ENCODE data around the gene PRR5L. TPM values are rescaled to one million over a fixed set of nuclear protein-coding genes. Genes with fewer than 3 reads are reported as not detected.
"Not testable (repeated sequence)": the region's sequence is repeated elsewhere in the genome, so short reads cannot be mapped to it uniquely, and the experiment has no call there.

PRR5L gene
- total RNA-seq, 4 donors from 2014 or later, result 8.8 to 29.7 (median 9.4) TPM

DNA sequence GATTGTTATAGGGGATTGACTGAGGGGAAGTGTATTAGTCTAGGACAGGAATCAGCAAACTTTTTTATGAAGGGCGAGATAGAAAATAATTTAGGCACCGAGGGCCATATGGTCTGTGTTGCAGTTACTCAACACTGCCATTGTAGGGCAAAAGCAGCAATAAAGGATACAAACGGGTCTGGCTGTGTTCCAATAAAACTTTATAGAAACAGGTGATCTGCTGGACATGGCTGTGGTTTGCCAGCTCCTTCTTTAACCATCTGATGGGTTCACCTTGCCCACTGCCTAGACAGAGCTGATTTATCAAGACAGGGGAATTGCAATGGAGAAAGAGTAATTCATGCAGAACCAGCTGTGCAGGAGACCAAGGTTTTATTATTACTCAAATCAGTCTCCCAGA, 20.0 kb downstream of the PRR5L start:
- H3K4me1 ChIP-seq, result no peaks in the 10 kb centered on the region
- TF ChIP-seq EP300 (IDR thresholded peaks at IDR 0.05) (no peak), POLR2A (IDR thresholded peaks at IDR 0.05) (no peak)
- TF ChIP-seq, protein P1, sequence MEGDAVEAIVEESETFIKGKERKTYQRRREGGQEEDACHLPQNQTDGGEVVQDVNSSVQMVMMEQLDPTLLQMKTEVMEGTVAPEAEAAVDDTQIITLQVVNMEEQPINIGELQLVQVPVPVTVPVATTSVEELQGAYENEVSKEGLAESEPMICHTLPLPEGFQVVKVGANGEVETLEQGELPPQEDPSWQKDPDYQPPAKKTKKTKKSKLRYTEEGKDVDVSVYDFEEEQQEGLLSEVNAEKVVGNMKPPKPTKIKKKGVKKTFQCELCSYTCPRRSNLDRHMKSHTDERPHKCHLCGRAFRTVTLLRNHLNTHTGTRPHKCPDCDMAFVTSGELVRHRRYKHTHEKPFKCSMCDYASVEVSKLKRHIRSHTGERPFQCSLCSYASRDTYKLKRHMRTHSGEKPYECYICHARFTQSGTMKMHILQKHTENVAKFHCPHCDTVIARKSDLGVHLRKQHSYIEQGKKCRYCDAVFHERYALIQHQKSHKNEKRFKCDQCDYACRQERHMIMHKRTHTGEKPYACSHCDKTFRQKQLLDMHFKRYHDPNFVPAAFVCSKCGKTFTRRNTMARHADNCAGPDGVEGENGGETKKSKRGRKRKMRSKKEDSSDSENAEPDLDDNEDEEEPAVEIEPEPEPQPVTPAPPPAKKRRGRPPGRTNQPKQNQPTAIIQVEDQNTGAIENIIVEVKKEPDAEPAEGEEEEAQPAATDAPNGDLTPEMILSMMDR (IDR thresholded peaks at IDR 0.05), result no peak
- no peak overlapping the region for H3K4me3 ChIP-seq

DNA sequence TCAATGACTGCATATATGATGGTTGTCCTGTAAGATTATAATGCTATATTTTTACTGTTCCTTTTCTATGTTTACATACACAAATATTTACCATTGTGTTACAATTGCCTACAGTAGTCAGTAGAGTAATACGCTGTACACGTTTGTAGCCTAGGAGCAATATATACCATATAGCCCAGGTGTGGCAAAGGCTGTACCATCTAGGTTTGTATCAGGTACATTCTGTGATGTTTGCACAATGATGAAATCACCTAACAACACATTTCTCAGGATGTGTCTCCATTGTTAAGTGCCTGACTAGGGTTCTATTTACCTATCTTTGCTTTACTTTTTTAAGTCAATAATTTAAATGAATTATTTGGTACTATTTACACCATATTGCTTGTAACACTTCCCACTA, 21.9 kb downstream of the PRR5L start:
- H3K36me3 ChIP-seq, result no peaks in the 10 kb centered on the region
- no peak overlapping the region for H3K4me3 ChIP-seq
- H3K27me3 ChIP-seq, result no peaks in the 10 kb centered on the region
- no peak for TF ChIP-seq POLR2A (IDR thresholded peaks at IDR 0.05)
- TF ChIP-seq EP300 (IDR thresholded peaks at IDR 0.05), result no peak
- TF ChIP-seq, protein P1 (IDR thresholded peaks at IDR 0.05), result no peak
- DNase-seq (ENCODE audit: low spot score in 2 of 2), result no peak
- H3K27ac ChIP-seq, result no peak overlapping the region
- H3K4me1 ChIP-seq, result no peaks in the 10 kb centered on the region
- no peaks in the 10 kb centered on the region for H3K9me3 ChIP-seq
- WGBS, 2 donors, result 36 to 45% methylated on average over 2 of the region's 2 CpGs

More for the DNA sequence above, 20.0 kb downstream of the PRR5L start:
- 68 to 70% methylated on average over 3 of the region's 3 CpGs for WGBS, 2 donors
- no peak for DNase-seq (ENCODE audit: low spot score in 2 of 2)
- Histone ChIP-seq H3K9me3 (no peaks in the 10 kb centered on the region), H3K27ac (no peak overlapping the region), H3K27me3 (no peaks in the 10 kb centered on the region), H3K36me3 (no peaks in the 10 kb centered on the region)

- H3K27ac ChIP-seq; DNase-seq (ENCODE audit: low spot score in 2 of 2); H3K36me3 ChIP-seq; H3K9me3 ChIP-seq; H3K4me3 ChIP-seq; H3K27me3 ChIP-seq; H3K4me1 ChIP-seq: not testable (repeated sequence)
- WGBS, 2 donors, result 90 to 94% methylated on average over 15 of the region's 15 CpGs
Observed at GRCh38 chr11:36324956-36325355, 28.9 kb downstream of the PRR5L start.

DNA sequence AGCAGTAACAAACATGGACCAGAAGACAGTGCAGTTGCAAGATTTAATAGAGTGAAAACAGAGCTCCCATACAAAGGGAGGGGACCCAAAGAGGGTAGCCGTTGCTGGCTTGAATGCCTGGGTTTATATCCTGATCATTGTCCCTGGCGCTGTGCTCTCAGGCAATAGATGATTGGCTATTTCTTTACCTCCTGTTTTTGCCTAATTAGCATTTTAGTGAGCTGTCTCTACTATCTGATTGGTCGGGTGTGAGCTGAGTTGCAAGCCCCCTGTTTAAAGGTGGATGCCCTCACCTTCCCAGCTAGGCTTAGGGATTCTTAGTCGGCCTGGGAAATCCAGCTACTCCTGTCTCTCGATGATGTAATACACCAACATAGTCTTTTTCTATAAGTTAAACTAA, 29.3 kb downstream of the PRR5L start:
- not testable (repeated sequence) for H3K4me3 ChIP-seq; H3K4me1 ChIP-seq; H3K36me3 ChIP-seq; DNase-seq (ENCODE audit: low spot score in 2 of 2); H3K27me3 ChIP-seq; H3K9me3 ChIP-seq; H3K27ac ChIP-seq
- WGBS, 2 donors, result 86 to 88% methylated on average over 5 of the region's 5 CpGs

- Histone ChIP-seq H3K9me3 (no peaks in the 10 kb centered on the region), H3K4me1 (no peaks in the 10 kb centered on the region), H3K4me3 (no peak overlapping the region), H3K36me3 (no peaks in the 10 kb centered on the region), H3K27ac (no peak overlapping the region), H3K27me3 (no peaks in the 10 kb centered on the region)
- no peak for TF ChIP-seq EP300 (IDR thresholded peaks at IDR 0.05)
- TF ChIP-seq, protein P1 (IDR thresholded peaks at IDR 0.05), result no peak
- no peak for TF ChIP-seq POLR2A (IDR thresholded peaks at IDR 0.05)
- WGBS, 2 donors, result 62 to 79% methylated on average over 3 of the region's 3 CpGs
- no peak for DNase-seq (ENCODE audit: low spot score in 2 of 2)
Observed at GRCh38 chr11:36326524-36327419, 30.7 kb downstream of the PRR5L start.

- WGBS, 2 donors, result 83 to 91% methylated on average over 2 of the region's 2 CpGs
- TF ChIP-seq, protein P1 (IDR thresholded peaks at IDR 0.05), result no peak
- no peak for TF ChIP-seq EP300 (IDR thresholded peaks at IDR 0.05)
- TF ChIP-seq POLR2A (IDR thresholded peaks at IDR 0.05), result no peak
- Histone ChIP-seq H3K4me3 (no peak overlapping the region), H3K27ac (no peak overlapping the region), H3K9me3 (no peaks in the 10 kb centered on the region), H3K36me3 (no peaks in the 10 kb centered on the region), H3K27me3 (no peaks in the 10 kb centered on the region), H3K4me1 (no peaks in the 10 kb centered on the region)
- no peak for DNase-seq (ENCODE audit: low spot score in 2 of 2)
Observed at GRCh38 chr11:36328966-36329673, 33.0 kb downstream of the PRR5L start.

Data from tibial nerve (tissue), 4 donors.